HepG2 (cell line): ENCODE results near the gene ZNF644. TPM values are rescaled to one million over a fixed set of nuclear protein-coding genes. Genes with fewer than 3 reads are reported as not detected.
"Not testable (repeated sequence)": the region's sequence is repeated elsewhere in the genome, so short reads cannot be mapped to it uniquely, and the experiment has no call there.

Experiments
- ATAC-seq: fragments of 200-7000 bp; cut with Tn5 transposase; 3 replicates; pipeline ENCODE4 v1.9.1; 2020; ENCODE audit warnings: mild to moderate bottlenecking, moderate library complexity
- BruUV-seq: library from RNA; stranded (reverse); fragments of 400-500 nt; replicated peaks from 2 replicates; lab custom pipeline; 2021; lab: Mats Ljungman, UMichigan
- CTCF ChIA-PET: fragments of 300-600 bp; formaldehyde crosslinking; extraction: SDS; loops from one replicate; lab custom pipeline; 2021; ENCODE audit warnings: low total read pairs, inconsistent platforms, low intra/inter-chr PET ratio; lab: Yijun Ruan, JAX
- POLR2A ChIA-PET: fragments of 350-600 bp; sonication (Branson Sonifier 250); formaldehyde crosslinking; loops from one replicate; lab custom pipeline; 2020; ENCODE audit warnings: antibody characterized with exemption, inconsistent platforms; lab: Yijun Ruan, JAX
- DNase-seq: peaks from one replicate; pipeline ENCODE4 v3.0.0-alpha.2; 2015; ENCODE audit warnings: low spot score
- FAIRE-seq: peaks from 3 replicates; lab custom pipeline; 2011; peaks lifted over from hg19 to GRCh38; lab: Jason Lieb, UNC
- H2AFZ ChIP-seq: one replicate; pipeline ENCODE4 v1.6.1; 2011; ENCODE audit warnings: low read length, inconsistent platforms
- H3K27ac ChIP-seq: fragments of 300-600 bp; 3 replicates; pipeline ENCODE4 v1.8.0; 2011; ENCODE audit warnings: mixed run types, mild to moderate bottlenecking, mixed read lengths, low read length, inconsistent platforms; ENCODE audit not compliant: insufficient read depth; ENCODE audit errors: extremely low read length
- H3K27me3 ChIP-seq, 2 experiments: fragments of 200-600 bp in 1 of 2; 2 replicates in 1 of 2; 3 replicates in 1 of 2; pipeline versions ENCODE4 v1.6.0 to v1.8.0; 2011; ENCODE audit warnings: low read length in 2 of 2, mild to moderate bottlenecking in 2 of 2, moderate library complexity in 2 of 2, inconsistent platforms in 1 of 2; ENCODE audit not compliant: insufficient read depth in 2 of 2, control insufficient read depth in 1 of 2
- H3K36me3 ChIP-seq, 2 experiments: fragments of 200-600 bp in 1 of 2; replicated peaks in 1 of 2; 2 replicates in 1 of 2; 3 replicates in 1 of 2; pipeline versions ENCODE4 v1.5.1 to v1.8.0; 2011; ENCODE audit warnings: low read length in 2 of 2, inconsistent platforms in 1 of 2; ENCODE audit not compliant: insufficient read depth in 2 of 2, control insufficient read depth in 1 of 2
- H3K4me1 ChIP-seq: 2 replicates; pipeline ENCODE4 v1.5.1; 2012; ENCODE audit warnings: low read length, inconsistent platforms; ENCODE audit not compliant: insufficient read depth
- H3K4me2 ChIP-seq: 2 replicates; pipeline ENCODE4 v1.6.0; 2011; ENCODE audit warnings: low read depth, low read length, inconsistent platforms
- H3K4me3 ChIP-seq, 3 experiments: fragments of 200-600 bp in 1 of 3; sonication (generic), shearing (Covaris generic) in 1 of 3; replicated peaks in 1 of 3; 2 replicates each; pipeline ENCODE4 v1.5.1; 2011 to 2016; ENCODE audit warnings: low read length in 3 of 3, inconsistent platforms in 2 of 3, low read depth in 2 of 3, mild to moderate bottlenecking in 2 of 3, control low read depth in 1 of 3, mixed read lengths in 1 of 3; ENCODE audit not compliant: insufficient read depth in 1 of 3
- H3K79me2 ChIP-seq: one replicate; pipeline ENCODE4 v1.6.1; 2011; ENCODE audit warnings: low read length, inconsistent platforms; ENCODE audit not compliant: insufficient read depth
- H3K9ac ChIP-seq: 2 replicates; pipeline ENCODE4 v1.6.0; 2011; ENCODE audit warnings: mild to moderate bottlenecking, low read depth, low read length, inconsistent platforms; ENCODE audit not compliant: insufficient read depth
- H3K9me3 ChIP-seq: 2 replicates; pipeline ENCODE4 v1.5.1; 2012; ENCODE audit warnings: mild to moderate bottlenecking, low read length
- H4K20me1 ChIP-seq: 2 replicates; pipeline ENCODE4 v1.6.0; 2011; ENCODE audit warnings: inconsistent platforms, mild to moderate bottlenecking, low read length, moderate library complexity; ENCODE audit not compliant: insufficient read depth
- POLR2A ChIP-seq, 2 experiments: IDR thresholded peaks; 2 replicates each; pipeline ENCODE4 v1.6.1; 2011; ENCODE audit warnings: low read depth in 2 of 2, low read length in 2 of 2, mild to moderate bottlenecking in 1 of 2, moderate library complexity in 1 of 2; ENCODE audit not compliant: insufficient read depth in 1 of 2
- ZFP1 ChIP-seq: IDR thresholded peaks from 2 replicates; pipeline ENCODE4 v1.6.1; 2016
- ZMYM4 ChIP-seq: sonication (generic); formaldehyde crosslinking; IDR thresholded peaks from 2 replicates; pipeline ENCODE4 v1.8.1; 2023; ENCODE audit warnings: mild to moderate bottlenecking, missing genetic modification reagents
- ZNF20 ChIP-seq: sonication (generic); formaldehyde crosslinking; IDR thresholded peaks from 2 replicates; pipeline ENCODE4 v1.4.0; 2020; ENCODE audit warnings: mild to moderate bottlenecking, moderate library complexity, missing genetic modification reagents
- ZNF792 ChIP-seq: IDR thresholded peaks from 2 replicates; pipeline ENCODE4 v1.6.1; 2016
- WGBS: methylation state at CpG from one replicate; pipeline ENCODE4 v1.1.6; 2017; ENCODE audit warnings: low lambda C conversion rate; 5-methylcytosine and 5-hydroxymethylcytosine counted together
- in situ Hi-C: cut with HindIII; loops from 2 replicates; pipeline ENCODE4 v1.10.0; 2017; ENCODE audit warnings: low pct_unique_long_range_greater_than_20kb; ENCODE audit not compliant: extremely low pct_ligation_motif_present
- intact Hi-C: fragments of 100-400 bp; cut with micrococcal nuclease; formaldehyde crosslinking; loops from one replicate; pipeline ENCODE4 v1.10.0; 2022; ENCODE audit not compliant: unreplicated experiment
- polyA plus RNA-seq, 8 experiments: library from polyadenylated mRNA; depleted of rRNA in 3 of 8; stranded (reverse) in 7 of 8; unstranded in 1 of 8; fragments of >200 nt; fragmentation: Illumina TruSeq in 4 of 8; extraction: Trizol in 4 of 8; gene quantifications; 2 replicates each; pipeline versions ENCODE4 v1.2.1 to v1.2.3, GENCODE V29; 2011 to 2016; ENCODE audit warnings: low read depth in 4 of 8, missing spikeins in 1 of 8, mixed read lengths in 1 of 8; ENCODE audit not compliant: insufficient read depth in 1 of 8
- total RNA-seq, 5 experiments: library from RNA; depleted of rRNA; stranded (reverse); fragments of >200 nt; fragmentation: Illumina TruSeq; extraction: Trizol; gene quantifications; 2 replicates each; pipeline ENCODE4 v1.2.3, GENCODE V29; 2016; ENCODE audit warnings: low read depth in 1 of 5
- TF ChIP-seq, protein P1 (sequence below): sonication (generic); formaldehyde crosslinking; IDR thresholded peaks from 2 replicates; pipeline ENCODE4 v1.4.0; 2020; ENCODE audit warnings: mild to moderate bottlenecking, missing genetic modification reagents

The ZNF644 gene
- total and polyA plus RNA-seq, 2 of the 13 experiments (the other 11 are each of a cell fraction or from before 2014, with no cell fraction given), result 17.7 to 51.7 TPM

DNA sequence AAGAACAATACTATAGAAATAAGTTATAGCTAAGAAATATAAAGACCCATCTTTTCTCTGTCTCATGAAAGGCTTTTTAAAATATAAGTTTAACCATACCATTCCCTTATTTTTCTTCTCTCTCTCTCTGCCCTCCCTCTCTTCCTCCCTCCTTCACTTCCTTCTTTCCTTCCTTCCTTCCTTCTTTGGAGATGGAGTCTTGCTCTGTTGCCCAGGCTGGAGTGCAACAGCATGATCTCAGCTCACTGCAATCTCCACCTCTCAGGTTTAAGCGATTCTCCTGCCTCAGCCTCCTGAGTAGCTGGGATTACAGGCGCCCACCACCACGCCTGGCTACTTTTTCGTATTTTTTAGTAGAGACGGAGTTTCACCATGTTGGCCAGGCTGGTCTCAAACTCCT is 94.2 kb downstream of the ZNF644 start:
- ATAC-seq, H3K9ac ChIP-seq, H3K36me3 ChIP-seq, H3K27ac ChIP-seq, H3K27me3 ChIP-seq, H2AFZ ChIP-seq, BruUV-seq, in situ Hi-C loops, H3K4me2 ChIP-seq, POLR2A ChIA-PET, DNase-seq, H3K9me3 ChIP-seq, CTCF ChIA-PET, H3K4me3 ChIP-seq, FAIRE-seq, intact Hi-C loops: not testable (repeated sequence)
- Histone ChIP-seq H3K79me2 (peaks cover 65% of the 10 kb centered on the region), H3K4me1 (peaks cover 15% of the 10 kb centered on the region), H4K20me1 (peaks cover 25% of the 10 kb centered on the region)
- WGBS, result 98% methylated on average over 5 of the region's 5 CpGs

DNA sequence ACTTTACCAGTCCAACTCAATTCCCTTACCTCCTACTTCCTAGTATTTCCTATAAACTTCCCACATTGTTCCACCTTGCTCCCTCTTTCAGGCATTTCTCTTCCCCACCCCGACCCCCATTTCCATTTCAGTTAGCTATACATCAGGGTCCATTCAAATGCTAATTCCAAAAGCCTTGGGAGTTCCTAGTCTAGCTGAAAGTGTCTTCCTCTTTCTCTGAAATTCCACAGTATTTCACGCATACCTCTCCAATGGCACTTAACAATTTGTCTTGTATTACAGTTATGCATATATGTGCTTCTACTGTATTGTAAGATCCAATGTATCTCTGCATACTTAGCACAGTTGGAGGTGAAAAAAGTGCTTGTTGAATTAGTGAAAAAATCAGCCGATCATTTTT is 94.9 kb downstream of the ZNF644 start:
- no peaks in the 10 kb centered on the region for H3K9me3 ChIP-seq
- CTCF ChIA-PET, result no interaction called here
- peaks cover 15% of the 10 kb centered on the region for H3K4me1 ChIP-seq
- H3K79me2 ChIP-seq, result peaks cover 64% of the 10 kb centered on the region
- no TSS peak for BruUV-seq
- H3K27ac ChIP-seq, result no peak overlapping the region
- peaks cover 30% of the 10 kb centered on the region for H4K20me1 ChIP-seq
- POLR2A ChIA-PET, result no interaction called here
- no peak overlapping the region for H3K4me2 ChIP-seq
- no peak overlapping the region for H2AFZ ChIP-seq
- no peaks in the 10 kb centered on the region; a peak in 3 of 5 replicates for H3K36me3 ChIP-seq
- H3K27me3 ChIP-seq, result no peaks in the 10 kb centered on the region
- no peak overlapping the region for H3K9ac ChIP-seq
- 98% methylated on average over 3 of the region's 3 CpGs for WGBS
- in situ Hi-C loops (no loop called here), intact Hi-C loops (no loop called here)
- ATAC-seq, result no peak
- no peak for DNase-seq
- FAIRE-seq, result no peak
- no peak overlapping the region for H3K4me3 ChIP-seq
- TF ChIP-seq ZNF792 (CRISPR knock-in tag), result no peak
- no peak for TF ChIP-seq ZMYM4
- TF ChIP-seq, protein P1, sequence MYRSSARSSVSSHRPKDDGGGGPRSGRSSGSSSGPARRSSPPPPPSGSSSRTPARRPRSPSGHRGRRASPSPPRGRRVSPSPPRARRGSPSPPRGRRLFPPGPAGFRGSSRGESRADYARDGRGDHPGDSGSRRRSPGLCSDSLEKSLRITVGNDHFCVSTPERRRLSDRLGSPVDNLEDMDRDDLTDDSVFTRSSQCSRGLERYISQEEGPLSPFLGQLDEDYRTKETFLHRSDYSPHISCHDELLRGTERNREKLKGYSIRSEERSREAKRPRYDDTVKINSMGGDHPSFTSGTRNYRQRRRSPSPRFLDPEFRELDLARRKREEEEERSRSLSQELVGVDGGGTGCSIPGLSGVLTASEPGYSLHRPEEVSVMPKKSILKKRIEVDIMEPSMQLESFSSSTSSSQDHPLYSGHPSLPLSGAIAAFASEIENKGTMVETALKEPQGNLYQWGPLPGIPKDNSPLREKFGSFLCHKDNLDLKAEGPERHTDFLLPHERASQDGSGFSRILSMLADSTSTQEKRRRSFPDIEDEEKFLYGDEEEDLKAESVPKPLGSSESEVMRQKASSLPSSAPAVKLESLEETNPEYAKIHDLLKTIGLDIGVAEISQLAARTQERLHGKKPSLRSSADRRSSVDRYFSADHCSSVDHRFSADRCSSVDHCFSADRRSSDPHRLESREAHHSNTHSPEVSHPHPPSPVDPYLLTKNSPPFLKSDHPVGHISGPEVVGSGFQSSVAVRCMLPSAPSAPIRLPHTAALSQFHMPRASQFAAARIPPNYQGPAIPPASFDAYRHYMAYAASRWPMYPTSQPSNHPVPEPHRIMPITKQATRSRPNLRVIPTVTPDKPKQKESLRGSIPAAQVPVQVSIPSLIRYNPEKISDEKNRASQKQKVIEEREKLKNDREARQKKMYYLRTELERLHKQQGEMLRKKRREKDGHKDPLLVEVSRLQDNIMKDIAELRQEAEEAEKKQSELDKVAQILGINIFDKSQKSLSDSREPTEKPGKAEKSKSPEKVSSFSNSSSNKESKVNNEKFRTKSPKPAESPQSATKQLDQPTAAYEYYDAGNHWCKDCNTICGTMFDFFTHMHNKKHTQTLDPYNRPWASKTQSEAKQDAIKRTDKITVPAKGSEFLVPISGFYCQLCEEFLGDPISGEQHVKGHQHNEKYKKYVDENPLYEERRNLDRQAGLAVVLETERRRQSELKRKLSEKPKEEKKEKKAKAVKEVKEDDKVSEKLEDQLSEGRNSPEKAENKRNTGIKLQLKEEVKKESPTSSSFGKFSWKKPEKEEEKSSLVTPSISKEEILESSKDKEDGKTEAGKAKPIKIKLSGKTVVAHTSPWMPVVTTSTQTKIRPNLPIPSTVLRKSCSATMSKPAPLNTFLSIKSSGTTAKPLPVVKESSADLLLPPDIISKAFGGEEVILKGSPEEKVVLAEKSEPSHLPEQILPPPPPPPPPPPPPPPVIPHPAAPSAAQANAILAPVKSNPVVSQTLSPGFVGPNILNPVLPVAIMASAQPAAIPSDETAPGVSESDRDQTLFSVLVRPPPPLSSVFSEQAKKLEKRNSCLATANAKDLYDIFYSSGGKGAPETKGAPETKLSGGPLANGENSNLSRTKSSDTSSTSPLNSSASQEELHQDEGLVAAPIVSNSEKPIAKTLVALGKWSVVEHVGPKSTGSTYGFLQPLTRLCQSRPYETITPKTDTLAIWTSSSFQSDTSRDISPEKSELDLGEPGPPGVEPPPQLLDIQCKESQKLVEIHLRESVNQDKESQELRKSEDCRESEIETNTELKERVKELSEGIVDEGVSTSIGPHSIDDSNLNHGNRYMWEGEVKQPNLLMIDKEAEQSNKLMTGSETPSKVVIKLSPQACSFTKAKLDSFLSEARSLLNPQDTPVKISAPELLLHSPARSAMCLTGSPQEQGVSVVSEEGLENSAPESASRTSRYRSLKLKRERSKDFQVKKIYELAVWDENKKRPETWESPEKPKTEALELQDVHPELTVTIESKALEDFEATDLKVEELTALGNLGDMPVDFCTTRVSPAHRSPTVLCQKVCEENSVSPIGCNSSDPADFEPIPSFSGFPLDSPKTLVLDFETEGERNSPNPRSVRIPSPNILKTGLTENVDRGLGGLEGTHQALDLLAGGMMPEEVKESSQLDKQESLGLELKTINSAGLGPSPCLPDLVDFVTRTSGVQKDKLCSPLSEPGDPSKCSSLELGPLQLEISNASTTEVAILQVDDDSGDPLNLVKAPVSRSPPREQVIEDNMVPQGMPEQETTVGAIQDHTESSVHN, result no peak
- TF ChIP-seq ZNF20 (CRISPR knock-in tag), result no peak
- TF ChIP-seq POLR2A (IDR thresholded peaks at IDR 0.05; ENCODE audit: insufficient read depth in 1 of 2, low read depth in 2 of 2, low read length in 2 of 2), result no peak
- TF ChIP-seq ZFP1, result no peak
